HG03139 (cell line): ENCODE data around the gene ZNF654.
A peak's percentile ranks its signal among the peaks of the same experiment; 100 is the strongest.
"Not testable (repeated sequence)": the region's sequence is repeated elsewhere in the genome, so short reads cannot be mapped to it uniquely, and the experiment has no call there.

Source experiments
- ATAC-seq: cut with Tn5 transposase; IDR thresholded peaks from one replicate; pipeline ENCODE4 v1.9.1; 2021; ENCODE audit not compliant: unreplicated experiment

ZNF654 gene

GRCh38 chr3:88059380-88060170, 520 bp downstream of the ZNF654 start:
- ATAC-seq = peak; percentile 5

GRCh38 chr3:88061746-88062145, 2.7 kb downstream of the ZNF654 start:
- no peak for ATAC-seq

- no peak for ATAC-seq
Observed at GRCh38 chr3:88075072-88075471, 16.0 kb downstream of the ZNF654 start.

GRCh38 chr3:88075497-88075896, 16.4 kb downstream of the ZNF654 start:
- no peak for ATAC-seq

- no peak for ATAC-seq
Observed at GRCh38 chr3:88076712-88077111, 17.7 kb downstream of the ZNF654 start.

- ATAC-seq = no peak
Observed at GRCh38 chr3:88078932-88079331, 19.9 kb downstream of the ZNF654 start.

GRCh38 chr3:88082854-88083253, 23.8 kb downstream of the ZNF654 start:
- ATAC-seq = no peak

GRCh38 chr3:88084097-88084501, 25.0 kb downstream of the ZNF654 start:
- ATAC-seq = no peak

GRCh38 chr3:88090681-88091080, 31.6 kb downstream of the ZNF654 start:
- ATAC-seq = no peak

GRCh38 chr3:88092270-88092669, 33.2 kb downstream of the ZNF654 start:
- no peak for ATAC-seq

- ATAC-seq = no peak
Observed at GRCh38 chr3:88093266-88093665, 34.2 kb downstream of the ZNF654 start.

GRCh38 chr3:88101142-88101541, 42.1 kb downstream of the ZNF654 start:
- ATAC-seq = peak; percentile 58

- ATAC-seq = no peak
Observed at GRCh38 chr3:88105325-88105724, 46.3 kb downstream of the ZNF654 start.

GRCh38 chr3:88112289-88112688, 53.2 kb downstream of the ZNF654 start:
- no peak for ATAC-seq

GRCh38 chr3:88113311-88114162, 54.5 kb downstream of the ZNF654 start:
- peak; percentile 81 for ATAC-seq

- no peak for ATAC-seq
Observed at GRCh38 chr3:88114878-88115549, 56.0 kb downstream of the ZNF654 start.

- ATAC-seq = no peak
Observed at GRCh38 chr3:88117683-88118082, 58.6 kb downstream of the ZNF654 start.

- ATAC-seq = not testable (repeated sequence)
Observed at GRCh38 chr3:88118603-88119002, 59.5 kb downstream of the ZNF654 start.

GRCh38 chr3:88123526-88123925, 64.5 kb downstream of the ZNF654 start:
- no peak for ATAC-seq

GRCh38 chr3:88131695-88132094, 72.6 kb downstream of the ZNF654 start:
- no peak for ATAC-seq

GRCh38 chr3:88132894-88133293, 73.8 kb downstream of the ZNF654 start:
- ATAC-seq = no peak
